CD1c-positive myeloid dendritic cell (primary cell): ENCODE measurements around the gene SPATA31D4.
"Not testable (repeated sequence)": the region's sequence is repeated elsewhere in the genome, so short reads cannot be mapped to it uniquely, and the experiment has no call there.

Source experiments
- DNase-seq: peaks from one replicate; pipeline ENCODE4 v3.0.0-alpha.2; 2016; ENCODE audit errors: extremely low spot score

The SPATA31D4 gene

GRCh38 chr9:81928305-81928704, at the start of gene SPATA31D4:
Gene SPATA31D4, plus strand, starts transcription at chr9:81928428. Its CDS starts 86 bp downstream, at chr9:81928514.
- not testable (repeated sequence) for DNase-seq

GRCh38 chr9:81878530-81878929, 49.7 kb upstream of the SPATA31D4 start:
- no peak for DNase-seq

- DNase-seq = no peak
Observed at GRCh38 chr9:81879501-81879916, 48.7 kb upstream of the SPATA31D4 start.

GRCh38 chr9:81885602-81886001, 42.6 kb upstream of the SPATA31D4 start:
- DNase-seq = no peak

GRCh38 chr9:81886665-81887064, 41.6 kb upstream of the SPATA31D4 start:
- no peak for DNase-seq

- DNase-seq = no peak
Observed at GRCh38 chr9:81890104-81890503, 38.1 kb upstream of the SPATA31D4 start.

- DNase-seq = no peak
Observed at GRCh38 chr9:81892440-81892839, 35.8 kb upstream of the SPATA31D4 start.

GRCh38 chr9:81893929-81894328, 34.3 kb upstream of the SPATA31D4 start:
- DNase-seq = no peak

GRCh38 chr9:81894891-81895290, 33.3 kb upstream of the SPATA31D4 start:
- no peak for DNase-seq

GRCh38 chr9:81896070-81896469, 32.2 kb upstream of the SPATA31D4 start:
- no peak for DNase-seq

- no peak for DNase-seq
Observed at GRCh38 chr9:81898851-81899250, 29.4 kb upstream of the SPATA31D4 start.

GRCh38 chr9:81902196-81902595, 26.0 kb upstream of the SPATA31D4 start:
- DNase-seq = no peak

GRCh38 chr9:81902626-81903025, 25.6 kb upstream of the SPATA31D4 start:
- DNase-seq = no peak

GRCh38 chr9:81906671-81907070, 21.6 kb upstream of the SPATA31D4 start:
- DNase-seq = no peak

GRCh38 chr9:81912135-81912534, 16.1 kb upstream of the SPATA31D4 start:
- DNase-seq = no peak

GRCh38 chr9:81915801-81916505, 12.3 kb upstream of the SPATA31D4 start:
- no peak for DNase-seq

- not testable (repeated sequence) for DNase-seq
Observed at GRCh38 chr9:81918507-81918906, 9.7 kb upstream of the SPATA31D4 start.

GRCh38 chr9:81930147-81930546, 1.9 kb downstream of the SPATA31D4 start:
- DNase-seq = not testable (repeated sequence)

- not testable (repeated sequence) for DNase-seq
Observed at GRCh38 chr9:81933547-81933946, 5.3 kb downstream of the SPATA31D4 start.

GRCh38 chr9:81943393-81943792, 15.2 kb downstream of the SPATA31D4 start, which contains the start of gene SPATA31D3:
Gene SPATA31D3, plus strand, starts transcription at chr9:81943500. Its CDS starts 86 bp downstream, at chr9:81943586.
- not testable (repeated sequence) for DNase-seq

GRCh38 chr9:81948650-81949049, 20.4 kb downstream of the SPATA31D4 start:
- not testable (repeated sequence) for DNase-seq

GRCh38 chr9:81953096-81953495, 24.9 kb downstream of the SPATA31D4 start:
- DNase-seq = no peak

- DNase-seq = no peak
Observed at GRCh38 chr9:81955625-81956024, 27.4 kb downstream of the SPATA31D4 start.
